H1 (cell line): Measurements from ENCODE around the gene PIAS2. TPM values are rescaled to one million over a fixed set of nuclear protein-coding genes. Genes with fewer than 3 reads are reported as not detected.

Source experiments
- CTCF ChIA-PET: fragments of 300-600 bp; sonication (Branson Sonifier 250); formaldehyde crosslinking; loops from one replicate; lab custom pipeline; 2021; ENCODE audit not compliant: partially characterized antibody; lab: Charles Lee
- POLR2A ChIA-PET: fragments of 300-600 bp; sonication (Branson Sonifier 250); formaldehyde crosslinking; loops from one replicate; lab custom pipeline; 2021; ENCODE audit warnings: inconsistent platforms; ENCODE audit not compliant: partially characterized antibody; lab: Charles Lee
- DNase-seq, 2 experiments: peaks; one replicate each; pipeline versions ENCODE4 v3.0.0 to v3.0.0-alpha.2; 2010 to 2022; ENCODE audit warnings: low spot score in 2 of 2, low read depth in 1 of 2, mixed read lengths in 1 of 2
- FAIRE-seq: peaks from 2 replicates; lab custom pipeline; 2011; peaks lifted over from hg19 to GRCh38; lab: Jason Lieb, UNC
- H2AFZ ChIP-seq: 2 replicates; pipeline ENCODE4 v1.8.1; 2012; ENCODE audit warnings: low read length, inconsistent platforms
- H2AK5ac ChIP-seq: 2 replicates; pipeline ENCODE4 v1.6.1; 2013; ENCODE audit warnings: low read depth, low read length
- H2BK120ac ChIP-seq: replicated peaks from 2 replicates; pipeline ENCODE3; 2013; ENCODE audit warnings: low read depth, low read length, inconsistent platforms
- H2BK12ac ChIP-seq: 2 replicates; pipeline ENCODE4 v1.6.1; 2013; ENCODE audit warnings: low read depth, low read length
- H2BK15ac ChIP-seq: 2 replicates; pipeline ENCODE4 v1.6.1; 2013; ENCODE audit warnings: low read length
- H2BK20ac ChIP-seq: 2 replicates; pipeline ENCODE4 v1.6.1; 2013; ENCODE audit warnings: low read length
- H2BK5ac ChIP-seq: 2 replicates; pipeline ENCODE4 v1.6.1; 2013; ENCODE audit warnings: low read depth, low read length
- H3K14ac ChIP-seq: 2 replicates; pipeline ENCODE4 v1.6.1; 2013; ENCODE audit warnings: inconsistent platforms; ENCODE audit not compliant: insufficient read length
- H3K18ac ChIP-seq: 2 replicates; pipeline ENCODE4 v1.6.1; 2013; ENCODE audit warnings: low read length; ENCODE audit errors: extremely low read depth
- H3K23ac ChIP-seq: 2 replicates; pipeline ENCODE4 v1.6.1; 2013; ENCODE audit warnings: inconsistent platforms; ENCODE audit not compliant: insufficient read length
- H3K23me2 ChIP-seq: 2 replicates; pipeline ENCODE4 v1.6.1; 2013; ENCODE audit warnings: low read depth, low read length
- H3K27ac ChIP-seq: 2 replicates; pipeline ENCODE4 v1.6.1; 2011; ENCODE audit warnings: low read depth, low read length, inconsistent platforms
- H3K27me3 ChIP-seq, 4 experiments: replicated peaks in 1 of 4; 1 replicate in 1 of 4; 2 replicates in 3 of 4; pipeline versions ENCODE4 v1.6.1 to v1.8.1; 2011 to 2013; ENCODE audit warnings: low read length in 3 of 4, mild to moderate bottlenecking in 3 of 4, inconsistent platforms in 2 of 4, mixed read lengths in 2 of 4, moderate library complexity in 1 of 4; ENCODE audit not compliant: control insufficient read depth in 3 of 4, insufficient read depth in 3 of 4; ENCODE audit errors: extremely low read depth in 1 of 4
- H3K36me3 ChIP-seq, 4 experiments: 2 replicates each; pipeline versions ENCODE4 v1.6.1 to v1.8.1; 2011 to 2013; ENCODE audit warnings: mild to moderate bottlenecking in 4 of 4, low read length in 3 of 4, moderate library complexity in 2 of 4, control low read depth in 1 of 4, inconsistent platforms in 1 of 4; ENCODE audit not compliant: insufficient read depth in 4 of 4, control insufficient read depth in 2 of 4
- H3K4ac ChIP-seq: replicated peaks from 2 replicates; pipeline ENCODE3; 2013; ENCODE audit warnings: low read length, low read depth, mixed read lengths, inconsistent platforms; ENCODE audit not compliant: insufficient read length
- H3K4me1 ChIP-seq, 4 experiments: replicated peaks in 1 of 4; 1 replicate in 1 of 4; 2 replicates in 3 of 4; pipeline versions ENCODE4 v1.6.1 to v1.8.1; 2011 to 2013; ENCODE audit warnings: low read length in 3 of 4, inconsistent platforms in 2 of 4, mixed read lengths in 1 of 4; ENCODE audit not compliant: insufficient read depth in 4 of 4, control insufficient read depth in 3 of 4
- H3K4me2 ChIP-seq, 2 experiments: 2 replicates each; pipeline versions ENCODE4 v1.6.1 to v1.8.1; 2011 to 2013; ENCODE audit warnings: low read depth in 2 of 2, low read length in 2 of 2, control low read depth in 1 of 2, inconsistent platforms in 1 of 2, mild to moderate bottlenecking in 1 of 2; ENCODE audit not compliant: insufficient read depth in 1 of 2
- H3K4me3 ChIP-seq, 4 experiments: fragments of 200-600, 300-600 bp in 1 of 4; sonication (generic), shearing (Covaris generic), sonication (Bioruptor Twin) in 1 of 4; 2 replicates each; pipeline versions ENCODE4 v1.5.1 to v1.8.1; 2011 to 2016; ENCODE audit warnings: low read length in 4 of 4, low read depth in 3 of 4, control low read depth in 2 of 4, inconsistent platforms in 2 of 4, mild to moderate bottlenecking in 2 of 4, mixed read lengths in 1 of 4, moderate library complexity in 1 of 4; ENCODE audit not compliant: insufficient read depth in 2 of 4; ENCODE audit errors: extremely low read depth in 1 of 4
- H3K56ac ChIP-seq: replicated peaks from 2 replicates; pipeline ENCODE3; 2013; ENCODE audit warnings: low read depth, mild to moderate bottlenecking, mixed read lengths, low read length, inconsistent platforms; ENCODE audit not compliant: insufficient read length
- H3K79me1 ChIP-seq: 2 replicates; pipeline ENCODE4 v1.6.1; 2013; ENCODE audit warnings: low read depth, low read length, control low read depth
- H3K79me2 ChIP-seq, 2 experiments: 2 replicates each; pipeline versions ENCODE4 v1.6.1 to v1.8.1; 2012 to 2013; ENCODE audit warnings: low read length in 2 of 2, mild to moderate bottlenecking in 2 of 2, inconsistent platforms in 1 of 2; ENCODE audit not compliant: insufficient read depth in 2 of 2, control insufficient read depth in 1 of 2
- H3K9ac ChIP-seq, 4 experiments: replicated peaks in 1 of 4; 1 replicate in 1 of 4; 2 replicates in 3 of 4; pipeline versions ENCODE4 v1.6.1 to v1.8.1; 2011 to 2013; ENCODE audit warnings: low read depth in 3 of 4, low read length in 3 of 4, control low read depth in 2 of 4, mild to moderate bottlenecking in 2 of 4, moderate library complexity in 2 of 4, inconsistent platforms in 1 of 4; ENCODE audit errors: extremely low read depth in 1 of 4
- H3K9me3 ChIP-seq, 2 experiments: 2 replicates each; pipeline versions ENCODE4 v1.6.1 to v1.8.1; 2012 to 2013; ENCODE audit warnings: mild to moderate bottlenecking in 2 of 2, moderate library complexity in 2 of 2, control low read depth in 1 of 2, inconsistent platforms in 1 of 2, low read depth in 1 of 2, low read length in 1 of 2, mixed read lengths in 1 of 2; ENCODE audit not compliant: insufficient read depth in 2 of 2
- H4K20me1 ChIP-seq, 2 experiments: replicated peaks in 1 of 2; 2 replicates each; pipeline versions ENCODE3 to v1.8.1; 2011 to 2013; ENCODE audit warnings: inconsistent platforms in 2 of 2, low read length in 2 of 2, mild to moderate bottlenecking in 1 of 2; ENCODE audit not compliant: insufficient read depth in 2 of 2, control insufficient read depth in 1 of 2
- H4K5ac ChIP-seq: 2 replicates; pipeline ENCODE4 v1.6.1; 2013; ENCODE audit warnings: low read length, low read depth, mixed read lengths, inconsistent platforms; ENCODE audit not compliant: insufficient read length
- H4K8ac ChIP-seq: 2 replicates; pipeline ENCODE4 v1.8.0; 2013; ENCODE audit warnings: mild to moderate bottlenecking, moderate library complexity, low read length, inconsistent platforms; ENCODE audit not compliant: insufficient read depth; ENCODE audit errors: extremely low read depth
- H4K91ac ChIP-seq: replicated peaks from 2 replicates; pipeline ENCODE3; 2013; ENCODE audit warnings: low read length, mixed read lengths, inconsistent platforms; ENCODE audit not compliant: insufficient read length
- E2F6 ChIP-seq: IDR thresholded peaks from 2 replicates; pipeline ENCODE4 v1.6.1; 2012; ENCODE audit warnings: inconsistent platforms
- SIRT6 ChIP-seq: IDR thresholded peaks from one replicate; pipeline ENCODE4 v1.7.1; 2012; ENCODE audit warnings: low read length, inconsistent platforms
- TCF12 ChIP-seq: IDR thresholded peaks from 2 replicates; pipeline ENCODE4 v1.6.1; 2011; ENCODE audit warnings: low read depth, mild to moderate bottlenecking, low read length
- polyA plus RNA-seq, 7 experiments: library from polyadenylated mRNA; depleted of rRNA in 3 of 7; stranded (reverse) in 5 of 7; unstranded in 2 of 7; fragments of >200 nt in 5 of 7; fragments of 200-250 nt in 2 of 7; gene quantifications; 1 replicate in 5 of 7; 2 replicates in 1 of 7; 4 replicates in 1 of 7; pipeline versions ENCODE4 v1.2.1 to v1.2.3, GENCODE V29; 2011 to 2013; ENCODE audit warnings: missing spikeins in 2 of 7, mixed read lengths in 2 of 7
- total RNA-seq: library from RNA; stranded (reverse); fragmentation: NEBNext Ultra II Directional; extraction: Animal tissue kit (Norgen Biotek cat#: 25700); gene quantifications from 2 replicates; pipeline ENCODE4 v1.2.1, GENCODE V29; 2021
- TF ChIP-seq, protein P1 (sequence below): IDR thresholded peaks from 2 replicates; pipeline ENCODE4 v1.6.1; 2012; ENCODE audit warnings: low read length, inconsistent platforms

The PIAS2 gene
- total and polyA plus RNA-seq, 2 of the 8 experiments (the other 6 are each of a cell fraction or from before 2014, with no cell fraction given), result 20.1 to 53.9 TPM

- H3K36me3 ChIP-seq, result peaks cover 0 to 9% (median under 1%) of the 10 kb centered on the region in 4 experiments; a peak in 4 of 8 replicates
- POLR2A ChIA-PET, result interaction anchor here (0.6 kb wide), 1 partner anchor 69 kb away, joined by 3 read pairs; no protein-coding TSS in a partner anchor
- H3K18ac ChIP-seq, result no peak overlapping the region
- H3K14ac ChIP-seq, result no peak overlapping the region
- H3K56ac ChIP-seq, result no peak overlapping the region
- H4K5ac ChIP-seq, result no peak overlapping the region
- no peak overlapping the region for H3K23ac ChIP-seq
- no peak for FAIRE-seq
- no peak for TF ChIP-seq SIRT6
- TF ChIP-seq TCF12, result no peak
- TF ChIP-seq, protein P1, sequence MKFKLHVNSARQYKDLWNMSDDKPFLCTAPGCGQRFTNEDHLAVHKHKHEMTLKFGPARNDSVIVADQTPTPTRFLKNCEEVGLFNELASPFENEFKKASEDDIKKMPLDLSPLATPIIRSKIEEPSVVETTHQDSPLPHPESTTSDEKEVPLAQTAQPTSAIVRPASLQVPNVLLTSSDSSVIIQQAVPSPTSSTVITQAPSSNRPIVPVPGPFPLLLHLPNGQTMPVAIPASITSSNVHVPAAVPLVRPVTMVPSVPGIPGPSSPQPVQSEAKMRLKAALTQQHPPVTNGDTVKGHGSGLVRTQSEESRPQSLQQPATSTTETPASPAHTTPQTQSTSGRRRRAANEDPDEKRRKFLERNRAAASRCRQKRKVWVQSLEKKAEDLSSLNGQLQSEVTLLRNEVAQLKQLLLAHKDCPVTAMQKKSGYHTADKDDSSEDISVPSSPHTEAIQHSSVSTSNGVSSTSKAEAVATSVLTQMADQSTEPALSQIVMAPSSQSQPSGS, result no peak
- no peak for TF ChIP-seq E2F6
- TF ChIP-seq, all 59 proteins: peak for 0
- no peak overlapping the region for H3K27ac ChIP-seq
- no peak overlapping the region for H2BK20ac ChIP-seq
- no peak for DNase-seq
- no peak overlapping the region for H3K9ac ChIP-seq
- no peak overlapping the region for H2BK12ac ChIP-seq
- no peaks in the 10 kb centered on the region for H3K4me1 ChIP-seq
- CTCF ChIA-PET, result no interaction called here
- no peaks in the 10 kb centered on the region for H3K9me3 ChIP-seq
- H3K4me3 ChIP-seq, result no peak overlapping the region
- H4K91ac ChIP-seq, result no peak overlapping the region
- no peaks in the 10 kb centered on the region for H3K79me1 ChIP-seq
- no peaks in the 10 kb centered on the region for H4K20me1 ChIP-seq
- no peaks in the 10 kb centered on the region; the same call in 1 of the 2 replicates for H3K23me2 ChIP-seq
- H3K27me3 ChIP-seq, result no peaks in the 10 kb centered on the region
- H2BK120ac ChIP-seq, result no peak overlapping the region
- no peak overlapping the region for H4K8ac ChIP-seq
- H3K4ac ChIP-seq, result no peak overlapping the region
- H3K79me2 ChIP-seq, result peaks cover 0 to 10% of the 10 kb centered on the region in 2 experiments; a peak in 2 of 4 replicates
- H2AK5ac ChIP-seq, result no peak overlapping the region
- H2BK15ac ChIP-seq, result no peak overlapping the region
- no peak overlapping the region for H2BK5ac ChIP-seq
- no peak overlapping the region for H2AFZ ChIP-seq
- no peak overlapping the region for H3K4me2 ChIP-seq
These were observed 68.3 kb downstream of the PIAS2 start for GRCh38 chr18:46849007-46849406.
